ENCODE measurements around the gene EPG5. TPM values are rescaled to one million over a fixed set of nuclear protein-coding genes. Genes with fewer than 3 reads are reported as not detected.

The EPG5 gene
- polyA plus RNA-seq, 1 experiment: 37.8 TPM

DNA sequence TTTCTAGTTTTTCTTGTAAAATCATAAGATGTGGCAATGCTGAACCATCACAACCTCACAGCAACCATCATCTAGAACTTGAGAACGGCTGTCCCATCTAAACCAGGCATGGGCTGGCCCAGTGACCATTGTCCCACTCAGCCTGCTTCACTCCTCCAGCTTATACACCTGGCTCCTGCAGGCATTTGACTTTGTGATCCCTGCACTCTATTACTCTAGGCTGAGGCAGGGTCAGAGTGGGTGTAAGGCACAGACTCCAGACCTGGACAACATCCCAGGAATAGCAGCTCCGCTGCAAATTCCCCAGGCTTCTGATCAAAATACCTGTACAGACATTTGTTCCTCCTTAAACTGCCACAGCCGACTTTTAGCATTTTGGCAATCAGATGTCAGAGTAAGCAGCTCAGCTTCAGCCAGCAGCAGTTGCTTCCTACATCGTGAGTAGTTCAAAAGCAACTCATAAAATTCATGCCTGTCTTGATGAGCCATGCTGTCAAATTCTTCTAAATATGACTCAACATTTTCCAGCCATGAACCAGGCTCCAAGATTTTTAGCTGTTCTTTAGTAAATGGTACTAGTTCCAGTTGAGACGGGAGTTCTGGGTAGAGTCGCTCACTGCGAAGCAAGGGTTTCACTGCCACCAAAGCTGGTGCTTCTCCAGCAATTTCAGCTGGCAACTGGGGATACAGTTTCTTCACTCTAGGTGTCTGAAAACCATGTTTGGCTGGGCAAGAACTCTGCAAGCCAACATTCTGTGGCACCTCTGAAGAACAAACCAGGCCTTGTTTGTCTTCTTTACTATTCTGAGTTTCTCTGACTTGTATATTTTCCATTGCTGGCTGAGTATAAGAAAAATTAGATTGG lies 12.8 kb downstream of the EPG5 start:
- TF ChIP-seq CTCF (IDR thresholded peaks at IDR 0.05; ENCODE audit: insufficient read depth, low read depth, low read length): no peak
- no peaks in the 10 kb centered on the region for H3K27me3 ChIP-seq (ENCODE audit: control insufficient read depth, insufficient read depth, low read length)
- peaks cover 4% of the 10 kb centered on the region for H3K36me3 ChIP-seq (ENCODE audit: control insufficient read depth, insufficient read depth, low read length)
- POLR2A ChIA-PET: no interaction called here
- DNase-seq (ENCODE audit: low read depth): peak; percentile 79
- CTCF ChIA-PET: interaction anchor here (0.6 to 1.0 kb wide), 3 partner anchors 13 to 119 kb away, joined by 3 read pairs; no protein-coding TSS in a partner anchor
- H3K4me3 ChIP-seq (ENCODE audit: low read depth, low read length): no peak overlapping the region

DNA sequence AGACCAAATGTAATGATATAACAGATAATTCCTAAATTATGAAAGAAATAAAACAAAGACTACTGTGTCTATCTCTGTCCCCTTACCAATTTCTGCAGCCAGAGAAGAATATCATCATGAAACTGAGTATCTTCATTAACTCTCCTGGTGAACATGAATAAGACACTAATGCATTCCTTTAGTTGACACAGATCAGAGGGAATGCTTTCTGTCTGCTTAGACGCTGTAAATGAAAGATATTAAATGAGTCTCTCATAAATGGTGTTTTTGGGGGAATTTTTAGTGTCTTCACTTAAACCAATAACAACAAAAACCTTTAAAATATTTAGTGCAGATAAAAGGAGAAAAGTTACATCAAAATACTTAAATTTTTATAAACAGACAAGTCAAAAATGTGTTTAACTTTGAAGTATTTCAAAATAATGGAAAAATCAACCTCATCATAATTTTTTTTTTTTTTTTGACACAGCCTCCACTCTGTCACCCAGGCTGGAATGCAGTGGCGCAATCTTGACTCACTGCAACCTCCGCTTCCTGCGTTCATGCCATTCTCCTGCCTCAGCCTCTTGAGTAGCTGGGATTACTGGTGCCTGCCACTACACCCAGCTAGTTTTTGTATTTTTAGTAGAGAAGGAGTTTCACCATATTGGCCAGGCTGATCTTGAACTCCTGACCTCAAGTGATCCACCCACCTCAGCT lies 16.0 kb downstream of the EPG5 start:
- peak; percentile 57 for DNase-seq (ENCODE audit: low read depth)
- Histone ChIP-seq H3K36me3 (ENCODE audit: control insufficient read depth, insufficient read depth, low read length) (peaks cover 13% of the 10 kb centered on the region), H3K4me3 (ENCODE audit: low read depth, low read length) (no peak overlapping the region), H3K27me3 (ENCODE audit: control insufficient read depth, insufficient read depth, low read length) (no peaks in the 10 kb centered on the region)
- POLR2A ChIA-PET: interaction anchor here (0.6 to 0.7 kb wide), 2 partner anchors 13 to 285 kb away, joined by 3 to 9 read pairs; no protein-coding TSS in a partner anchor
- TF ChIP-seq CTCF (IDR thresholded peaks at IDR 0.05; ENCODE audit: insufficient read depth, low read depth, low read length): no peak
- CTCF ChIA-PET: interaction anchor here (0.7 to 1.6 kb wide), 3 partner anchors 20 to 134 kb away, joined by 3 to 6 read pairs (median 3); no protein-coding TSS in a partner anchor

DNA sequence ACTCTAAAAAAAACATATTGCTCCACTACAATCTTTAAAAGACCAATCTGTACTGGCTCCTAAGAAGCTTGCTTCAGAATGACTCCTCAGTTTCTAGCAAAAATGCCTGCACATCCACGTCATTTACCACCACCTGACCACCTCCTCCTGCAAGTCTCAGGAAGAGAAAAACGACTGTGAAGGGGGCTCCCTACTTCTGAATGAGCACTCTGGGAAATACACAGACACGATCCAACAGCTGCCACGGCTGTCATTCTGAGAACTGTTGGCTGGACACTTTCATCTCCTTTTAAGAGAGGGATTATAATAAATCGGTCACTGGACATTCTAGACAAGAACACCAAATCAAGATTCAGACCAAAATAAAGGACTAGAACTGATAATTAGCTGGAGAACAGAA lies 21.5 kb downstream of the EPG5 start:
- TF ChIP-seq CTCF (IDR thresholded peaks at IDR 0.05; ENCODE audit: insufficient read depth, low read depth, low read length): no peak
- ChIA-PET CTCF (interaction anchor here (0.9 kb wide), 1 partner anchor 32 kb away, joined by 3 read pairs; no protein-coding TSS in a partner anchor), POLR2A (no interaction called here)
- Histone ChIP-seq H3K36me3 (ENCODE audit: control insufficient read depth, insufficient read depth, low read length) (peaks cover 16% of the 10 kb centered on the region), H3K27me3 (ENCODE audit: control insufficient read depth, insufficient read depth, low read length) (no peaks in the 10 kb centered on the region), H3K4me3 (ENCODE audit: low read depth, low read length) (no peak overlapping the region)
- DNase-seq (ENCODE audit: low read depth): no peak

DNA sequence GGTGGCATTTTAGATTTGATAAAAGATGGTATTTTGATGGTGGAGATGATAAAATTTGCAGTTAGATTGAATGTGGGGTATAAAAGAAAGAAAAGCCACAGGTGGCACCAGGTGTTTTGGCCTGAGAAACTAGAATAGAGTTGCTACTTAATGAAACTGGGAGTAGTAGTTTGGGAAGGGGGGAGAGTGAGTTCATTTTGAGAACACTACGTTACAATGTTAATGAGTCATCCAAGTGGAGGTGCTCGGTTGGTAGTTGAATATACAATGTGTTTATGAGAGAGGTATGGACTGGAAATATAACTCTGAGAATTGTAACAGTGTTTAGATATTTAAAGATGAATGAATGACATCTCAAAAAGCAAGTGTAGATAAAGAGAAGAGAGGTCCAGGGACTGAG lies 26.4 kb downstream of the EPG5 start:
- TF ChIP-seq CTCF (IDR thresholded peaks at IDR 0.05; ENCODE audit: insufficient read depth, low read depth, low read length): no peak
- no peak overlapping the region for H3K4me3 ChIP-seq (ENCODE audit: low read depth, low read length)
- CTCF ChIA-PET: interaction anchor here (1.2 to 1.8 kb wide), 3 partner anchors 9 to 30 kb away, joined by 3 to 4 read pairs (median 4); no protein-coding TSS in a partner anchor
- peaks cover 16% of the 10 kb centered on the region for H3K36me3 ChIP-seq (ENCODE audit: control insufficient read depth, insufficient read depth, low read length)
- no peaks in the 10 kb centered on the region for H3K27me3 ChIP-seq (ENCODE audit: control insufficient read depth, insufficient read depth, low read length)
- POLR2A ChIA-PET: no interaction called here
- no peak for DNase-seq (ENCODE audit: low read depth)

DNA sequence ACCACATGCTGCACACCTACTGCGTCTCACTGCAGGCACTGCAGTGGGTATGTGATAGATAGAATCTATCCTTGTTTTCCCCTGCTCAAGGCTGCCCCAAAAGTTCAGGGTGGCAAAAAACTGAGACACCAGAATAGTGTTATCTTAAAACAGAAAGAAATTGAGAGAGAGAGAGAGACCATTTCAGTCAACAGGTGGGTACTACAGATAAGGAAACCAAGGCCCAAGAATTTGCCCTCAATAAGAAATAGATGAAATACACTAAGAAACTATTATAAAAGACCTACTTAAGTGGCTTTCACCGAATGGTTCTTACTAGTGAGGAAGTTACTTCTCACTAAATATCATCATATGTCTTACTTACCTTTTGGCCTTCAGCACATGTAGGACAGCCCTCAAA lies 27.9 kb downstream of the EPG5 start:
- no peak overlapping the region for H3K4me3 ChIP-seq (ENCODE audit: low read depth, low read length)
- no peak for TF ChIP-seq CTCF (IDR thresholded peaks at IDR 0.05; ENCODE audit: insufficient read depth, low read depth, low read length)
- CTCF ChIA-PET: interaction anchor here (1.5 kb wide), 1 partner anchor 9 kb away, joined by 4 read pairs; no protein-coding TSS in a partner anchor
- H3K36me3 ChIP-seq (ENCODE audit: control insufficient read depth, insufficient read depth, low read length): peaks cover 13% of the 10 kb centered on the region
- H3K27me3 ChIP-seq (ENCODE audit: control insufficient read depth, insufficient read depth, low read length): no peaks in the 10 kb centered on the region
- DNase-seq (ENCODE audit: low read depth): no peak
- POLR2A ChIA-PET: no interaction called here

Data from BJ (cell line).